SK-N-SH (cell line): Measurements from ENCODE around the gene ZNF407.

Source experiments
- CTCF ChIP-seq: fragments of 200-600 bp; sonication (generic); IDR thresholded peaks from 2 replicates; pipeline ENCODE4 v1.6.1; 2017; ENCODE audit warnings: antibody characterized with exemption, mild to moderate bottlenecking, moderate library complexity
- RCOR1 ChIP-seq: fragments of 150-350 bp; IDR thresholded peaks from 2 replicates; pipeline ENCODE4 v1.6.1; 2017; ENCODE audit warnings: antibody characterized with exemption, low read length
- RFX5 ChIP-seq: IDR thresholded peaks from 2 replicates; pipeline ENCODE4 v1.6.1; 2012; ENCODE audit warnings: mild to moderate bottlenecking, improper control_type of control experiment, low read length

- TF ChIP-seq RCOR1 (no peak), CTCF (no peak), RFX5 (no peak)
Observed at GRCh38 chr18:74739926-74740325, 142.3 kb downstream of the ZNF407 start.
